ENCODE data around the gene SND1.

GRCh38 chr7:128022631-128023532 lies 370.9 kb downstream of the SND1 start:
- no peak for TF ChIP-seq POLR2AphosphoS5 (IDR thresholded peaks at IDR 0.05; ENCODE audit: borderline replicate concordance, low read depth, low read length)
- TF ChIP-seq EZH2 (IDR thresholded peaks at IDR 0.05) = no peak
- TF ChIP-seq FOXP2 (optimal IDR thresholded peaks at IDR 0.05; ENCODE audit: control extremely low read depth, extremely low read length, insufficient read depth) = no peak
